Upper lobe of left lung (tissue), 4 donors: ENCODE measurements around the gene ST6GALNAC6.

ENCODE experiments used
- CTCF ChIP-seq, 6 experiments: fragments of 450-650 bp in 4 of 6; fragments of 200-600 bp in 2 of 6; sonication (generic) in 2 of 6; IDR thresholded peaks; one replicate each; pipeline ENCODE4 v1.5.1; 2016 to 2019; ENCODE audit warnings: antibody characterized with exemption in 6 of 6
- EP300 ChIP-seq, 4 donors: sonication (generic); formaldehyde crosslinking; IDR thresholded peaks; one replicate each; pipeline ENCODE4 v1.5.1; 2017; ENCODE audit warnings: antibody characterized with exemption in 4 of 4, control low read depth in 2 of 4
- POLR2A ChIP-seq, 4 donors: fragments of 450-650 bp; IDR thresholded peaks; one replicate each; pipeline ENCODE4 v1.5.1; 2016 to 2017; ENCODE audit warnings: antibody characterized with exemption in 4 of 4, mild to moderate bottlenecking in 2 of 4
- POLR2AphosphoS5 ChIP-seq, 2 donors: sonication (generic); formaldehyde crosslinking; IDR thresholded peaks; one replicate each; pipeline ENCODE4 v1.5.1; 2017; ENCODE audit warnings: antibody characterized with exemption in 2 of 2

GRCh38 chr9:127876026-127876763 is 23.2 kb downstream of the ST6GALNAC6 start:
- TF ChIP-seq CTCF (IDR thresholded peaks at IDR 0.05): peak in 1 of 6 experiments; percentile 37
- peak in 1 of 4 donors; percentile 28 for TF ChIP-seq EP300 (IDR thresholded peaks at IDR 0.05)
- TF ChIP-seq POLR2AphosphoS5 (IDR thresholded peaks at IDR 0.05): peak in 1 of 2 donors; percentile 44
- TF ChIP-seq POLR2A (IDR thresholded peaks at IDR 0.05): no peak
